ENCODE results near the gene TTC1.
"Not testable (repeated sequence)": the region's sequence is repeated elsewhere in the genome, so short reads cannot be mapped to it uniquely, and the experiment has no call there.

TTC1 gene, protein sequence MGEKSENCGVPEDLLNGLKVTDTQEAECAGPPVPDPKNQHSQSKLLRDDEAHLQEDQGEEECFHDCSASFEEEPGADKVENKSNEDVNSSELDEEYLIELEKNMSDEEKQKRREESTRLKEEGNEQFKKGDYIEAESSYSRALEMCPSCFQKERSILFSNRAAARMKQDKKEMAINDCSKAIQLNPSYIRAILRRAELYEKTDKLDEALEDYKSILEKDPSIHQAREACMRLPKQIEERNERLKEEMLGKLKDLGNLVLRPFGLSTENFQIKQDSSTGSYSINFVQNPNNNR

DNA sequence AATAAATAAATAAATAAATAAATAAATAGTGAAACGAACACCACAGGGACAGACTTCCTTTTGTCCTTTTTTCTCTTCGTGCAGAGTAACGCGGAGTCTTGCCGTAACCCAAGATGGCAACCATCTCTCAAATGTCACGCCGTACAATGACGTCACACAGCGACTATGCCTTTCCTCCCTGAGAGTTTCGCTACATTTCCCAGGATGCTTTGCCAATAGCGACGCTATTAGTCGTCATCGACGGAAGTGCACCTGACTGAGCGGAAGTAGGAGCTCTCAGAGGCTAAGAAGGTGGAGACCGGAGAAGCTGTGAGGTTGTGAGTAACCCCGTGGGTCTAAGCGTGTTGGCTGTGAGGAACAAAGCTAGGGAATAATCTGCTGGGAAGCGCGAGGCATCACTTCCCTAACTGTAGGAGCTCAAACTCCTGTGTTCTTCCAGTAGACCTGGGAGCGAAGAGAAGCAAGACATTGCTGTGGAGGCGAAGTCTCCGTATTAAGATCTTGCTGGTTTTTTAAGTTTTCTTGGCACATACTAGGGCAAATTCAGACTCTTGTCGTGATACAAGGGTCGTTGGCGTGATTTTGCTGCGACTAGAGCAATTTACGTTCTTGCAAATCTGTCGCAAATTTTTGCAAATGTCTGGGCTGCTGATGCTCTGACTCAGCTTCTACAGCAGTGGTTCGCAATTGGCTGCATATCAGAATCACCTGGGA lies at the start of gene TTC1:
TSS of gene TTC1 (plus strand) at position 263 of the 714 bp plus-strand sequence. CDS start 1,390 bp downstream, outside the sequence.
- peak; percentile 98 to 99 for DNase-seq (ENCODE audit: low read depth in 2 of 2)

DNA sequence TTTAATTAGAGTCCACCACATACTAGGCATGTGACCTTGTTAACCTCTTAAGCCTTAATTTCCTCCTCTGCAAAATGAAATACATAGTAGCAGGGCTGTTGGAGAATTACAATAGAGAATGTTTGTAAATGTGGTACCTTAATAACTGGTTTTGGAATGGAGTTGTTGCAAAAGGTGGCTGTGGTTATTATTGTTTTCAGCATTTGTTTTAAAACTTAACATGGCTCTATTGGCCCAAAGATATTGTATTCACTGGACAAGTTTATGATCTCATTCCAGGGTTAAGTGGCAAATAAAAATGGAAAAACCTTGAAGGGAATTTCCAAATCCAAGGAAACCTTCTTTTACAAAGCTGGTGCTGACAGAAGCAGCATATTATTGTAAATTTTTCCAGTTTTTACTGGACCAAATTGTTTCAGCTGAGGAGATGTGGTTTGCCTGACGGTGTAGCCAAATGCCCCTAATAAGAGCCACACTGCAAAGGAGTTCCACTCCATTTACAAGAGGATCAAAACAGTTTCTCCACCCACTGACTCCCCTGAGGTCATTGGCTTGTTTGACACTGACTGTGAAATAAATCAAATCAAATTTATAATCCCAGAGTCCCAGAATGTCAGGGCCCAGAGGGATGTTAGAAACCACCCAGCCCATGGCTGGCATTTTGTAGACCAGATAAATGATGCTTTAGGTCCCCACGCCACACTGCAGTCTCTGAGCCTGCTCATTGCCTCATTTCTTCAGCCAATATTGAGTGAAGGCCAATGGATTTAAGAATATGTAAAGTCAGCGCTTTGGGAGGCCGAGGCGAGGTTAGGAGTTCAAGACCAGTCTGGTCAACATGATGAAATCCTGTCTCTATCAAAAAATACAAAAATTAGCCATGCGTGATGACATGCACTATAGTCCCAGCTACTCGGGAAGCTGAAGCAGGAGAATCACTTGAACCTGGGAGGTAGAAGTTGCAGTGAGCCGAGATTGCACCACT lies 47.5 kb upstream of the TTC1 start:
- no peak for DNase-seq (ENCODE audit: low read depth in 2 of 2)

DNA sequence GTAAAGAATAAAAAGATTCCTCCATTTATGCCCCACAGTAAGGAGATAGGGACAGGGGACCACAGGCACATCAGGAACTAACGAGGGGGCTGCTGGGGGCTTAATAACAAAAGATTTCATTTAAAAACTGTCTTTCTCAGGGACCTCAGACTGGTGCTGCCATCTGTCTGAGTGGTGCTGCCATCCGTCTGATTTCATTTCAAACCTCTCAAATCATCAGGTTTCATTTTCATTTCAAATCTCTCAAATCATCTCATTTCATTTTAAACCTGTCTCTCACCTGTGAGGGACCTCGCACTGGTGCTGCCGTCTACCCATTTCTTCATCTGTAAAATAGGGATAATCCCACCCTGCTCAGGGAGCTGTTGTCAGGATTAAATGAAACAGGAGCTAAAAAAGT lies 46.7 kb upstream of the TTC1 start:
- DNase-seq (ENCODE audit: low read depth in 2 of 2): no peak

DNA sequence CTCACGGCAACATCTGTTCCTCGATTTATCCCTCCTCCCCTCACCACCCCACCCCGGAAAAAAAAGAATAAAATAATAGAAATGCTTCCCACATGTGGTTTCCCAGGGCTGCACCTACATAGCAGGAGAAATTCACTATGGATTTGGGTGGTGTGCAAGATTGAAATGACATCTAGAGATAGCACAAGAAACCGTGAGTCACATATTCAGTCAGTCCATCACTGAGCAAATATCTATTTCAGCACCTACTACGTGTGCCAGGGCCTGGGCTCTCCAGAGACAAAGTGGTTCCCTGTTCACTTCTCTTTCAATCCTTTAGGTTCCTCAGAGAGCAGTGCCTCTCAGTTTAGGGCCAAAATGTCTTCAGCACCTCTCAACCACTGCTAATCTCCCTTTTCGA lies 45.0 kb upstream of the TTC1 start:
- DNase-seq (ENCODE audit: low read depth in 2 of 2): no peak

DNA sequence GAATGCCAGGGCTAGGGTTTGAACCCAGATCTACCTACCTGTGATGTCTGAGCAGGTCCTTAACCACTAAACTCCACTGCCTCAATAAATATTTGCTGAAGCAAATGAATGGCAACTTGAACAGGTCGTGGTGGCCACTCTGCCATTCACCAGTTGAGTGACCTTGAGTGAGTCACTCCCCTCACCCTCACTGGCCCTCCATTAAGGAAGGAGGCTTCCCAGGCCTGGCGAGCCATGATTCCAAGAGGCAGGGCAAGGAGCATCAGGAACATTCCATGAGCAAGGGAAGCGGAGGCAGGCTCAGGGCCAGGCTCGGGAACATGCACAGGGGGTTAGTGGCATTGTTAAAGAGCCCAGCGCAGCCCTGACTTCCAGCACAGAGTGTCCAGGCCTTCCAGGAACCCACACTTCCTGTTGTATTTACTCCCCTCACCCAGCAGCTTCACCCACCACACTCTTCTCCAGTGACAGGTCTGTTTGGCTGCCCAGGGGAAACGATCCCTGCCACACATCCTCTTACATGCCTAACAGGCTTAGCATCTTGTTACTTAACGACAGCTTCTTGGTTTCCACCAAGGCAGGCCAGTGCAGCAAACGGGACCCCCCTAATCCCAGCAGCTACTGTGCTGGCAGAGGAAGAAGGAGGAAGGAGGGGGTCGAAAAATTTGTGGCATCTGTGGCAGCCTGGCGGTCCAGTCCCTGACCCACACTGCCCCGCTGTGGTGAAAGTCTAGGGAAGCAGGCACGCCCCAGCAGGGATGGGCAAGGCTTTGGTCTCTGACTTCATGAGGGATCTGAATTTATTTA lies 43.7 kb upstream of the TTC1 start:
- DNase-seq (ENCODE audit: low read depth in 2 of 2): no peak

DNA sequence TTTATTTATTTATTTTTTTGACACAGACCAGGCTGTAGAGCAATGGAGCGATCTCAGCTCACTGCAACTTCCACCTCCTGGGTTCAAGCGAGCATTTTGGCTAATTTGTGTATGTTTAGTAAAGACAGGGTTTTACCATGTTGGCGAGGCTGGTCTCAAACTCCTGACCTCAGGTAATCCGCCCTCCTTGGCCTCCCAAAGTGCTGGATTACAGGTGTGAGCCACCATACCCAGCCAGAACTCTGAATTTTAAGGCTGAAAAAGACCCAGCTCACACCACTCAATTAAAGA lies 43.2 kb upstream of the TTC1 start:
- DNase-seq (ENCODE audit: low read depth in 2 of 2): not testable (repeated sequence)

DNA sequence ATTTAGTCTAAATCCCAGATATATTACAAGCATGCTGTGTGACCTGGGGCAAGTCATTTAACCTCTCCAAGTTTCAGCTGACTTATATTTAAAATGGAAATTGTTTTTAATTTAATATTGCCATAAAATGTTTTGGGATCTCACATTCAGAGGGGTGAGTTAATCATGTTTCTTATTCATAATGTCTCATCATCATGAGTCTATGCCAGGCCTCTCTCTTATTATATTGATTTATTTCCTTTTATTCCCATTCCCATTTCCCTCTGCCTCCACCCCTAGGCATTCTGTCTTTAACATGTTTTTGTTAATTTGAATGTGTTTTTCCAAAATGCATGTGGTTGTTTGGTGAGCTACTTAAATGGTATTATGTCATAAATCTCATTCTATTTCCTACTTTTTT lies 39.0 kb upstream of the TTC1 start:
- DNase-seq (ENCODE audit: low read depth in 2 of 2): no peak

DNA sequence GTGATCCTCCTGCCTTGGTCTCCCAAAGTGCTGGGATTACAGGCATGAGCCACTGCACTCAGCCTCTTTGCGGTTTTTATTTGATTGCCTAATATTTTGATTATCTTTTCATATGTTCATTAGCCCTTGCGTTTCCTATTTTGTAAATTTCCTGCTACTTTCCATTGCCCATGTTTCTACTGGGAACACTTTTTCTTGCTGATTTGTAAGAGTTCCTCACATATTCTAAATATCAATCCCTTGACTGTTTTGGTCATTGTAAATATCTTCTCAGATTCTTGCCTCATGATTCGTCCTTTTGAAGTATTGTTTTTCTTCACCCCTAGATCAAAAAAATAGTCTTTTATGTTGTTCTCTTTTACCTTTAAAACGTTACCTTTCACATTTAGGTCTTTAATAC lies 37.9 kb upstream of the TTC1 start:
- no peak for DNase-seq (ENCODE audit: low read depth in 2 of 2)

DNA sequence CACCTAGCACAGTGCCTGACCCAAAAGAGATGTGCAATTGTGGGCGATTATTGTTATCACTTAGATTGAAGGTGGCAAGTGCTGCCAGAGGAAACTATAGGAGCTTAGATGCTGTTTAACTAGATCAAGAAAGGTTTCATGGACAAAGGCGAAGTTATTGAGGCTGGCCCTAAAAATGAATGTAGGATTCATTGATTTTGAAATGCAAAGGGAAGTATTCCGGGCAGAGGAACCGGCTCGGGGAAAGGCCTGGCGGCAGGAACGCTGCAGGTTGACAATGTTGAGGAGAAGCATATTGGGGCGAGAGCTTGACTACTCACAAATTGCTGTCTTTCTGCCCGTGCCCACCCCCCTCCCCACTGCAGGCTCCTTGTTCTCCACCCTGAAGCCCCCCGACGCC lies 37.4 kb upstream of the TTC1 start:
- no peak for DNase-seq (ENCODE audit: low read depth in 2 of 2)

DNA sequence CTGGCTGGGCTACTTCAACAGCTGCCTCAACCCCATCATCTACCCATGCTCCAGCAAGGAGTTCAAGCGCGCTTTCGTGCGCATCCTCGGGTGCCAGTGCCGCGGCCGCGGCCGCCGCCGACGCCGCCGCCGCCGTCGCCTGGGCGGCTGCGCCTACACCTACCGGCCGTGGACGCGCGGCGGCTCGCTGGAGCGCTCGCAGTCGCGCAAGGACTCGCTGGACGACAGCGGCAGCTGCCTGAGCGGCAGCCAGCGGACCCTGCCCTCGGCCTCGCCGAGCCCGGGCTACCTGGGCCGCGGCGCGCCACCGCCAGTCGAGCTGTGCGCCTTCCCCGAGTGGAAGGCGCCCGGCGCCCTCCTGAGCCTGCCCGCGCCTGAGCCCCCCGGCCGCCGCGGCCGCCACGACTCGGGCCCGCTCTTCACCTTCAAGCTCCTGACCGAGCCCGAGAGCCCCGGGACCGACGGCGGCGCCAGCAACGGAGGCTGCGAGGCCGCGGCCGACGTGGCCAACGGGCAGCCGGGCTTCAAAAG lies 36.9 kb upstream of the TTC1 start:
- DNase-seq (ENCODE audit: low read depth in 2 of 2): no peak

DNA sequence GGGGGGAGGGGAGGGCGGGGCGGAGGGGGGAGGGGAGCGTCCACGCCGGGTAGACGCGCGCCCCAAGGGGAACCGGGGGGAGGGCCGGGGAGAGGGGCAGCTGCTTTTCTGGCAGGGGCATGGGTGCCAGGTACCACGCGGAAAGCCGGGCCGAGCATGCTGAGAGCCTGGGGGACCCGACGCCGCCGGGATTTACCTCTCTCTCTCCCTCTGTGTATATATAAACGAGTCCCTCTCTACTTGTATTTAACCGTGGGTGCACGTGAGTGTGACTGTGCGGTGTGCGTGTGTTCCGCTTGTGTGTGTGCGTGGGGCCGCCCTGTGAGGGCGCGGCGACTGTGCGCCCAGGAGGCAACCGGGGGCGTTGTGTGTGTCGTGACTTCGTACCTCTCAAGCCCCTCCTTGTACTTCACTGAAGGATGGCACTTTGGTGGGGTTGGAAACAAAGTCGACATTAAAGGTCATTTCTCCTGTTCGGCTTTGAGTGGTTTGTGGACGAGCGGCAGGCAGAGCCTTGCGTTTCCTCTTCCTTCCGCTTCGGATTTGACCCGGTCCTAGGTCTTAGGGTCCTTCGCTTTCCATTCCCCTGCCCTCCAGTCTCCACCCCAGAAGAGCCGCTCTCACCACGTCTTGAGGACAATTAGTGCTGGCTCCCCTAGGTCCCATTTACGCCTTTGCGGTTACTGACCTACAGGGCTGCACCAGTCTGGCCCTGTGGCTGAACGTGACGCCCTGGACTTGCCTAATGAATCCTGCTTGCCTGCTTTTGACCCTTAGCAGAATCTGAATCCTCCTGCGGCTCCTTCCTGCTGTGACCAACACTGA lies 36.2 kb upstream of the TTC1 start:
- DNase-seq (ENCODE audit: low read depth in 2 of 2): no peak

DNA sequence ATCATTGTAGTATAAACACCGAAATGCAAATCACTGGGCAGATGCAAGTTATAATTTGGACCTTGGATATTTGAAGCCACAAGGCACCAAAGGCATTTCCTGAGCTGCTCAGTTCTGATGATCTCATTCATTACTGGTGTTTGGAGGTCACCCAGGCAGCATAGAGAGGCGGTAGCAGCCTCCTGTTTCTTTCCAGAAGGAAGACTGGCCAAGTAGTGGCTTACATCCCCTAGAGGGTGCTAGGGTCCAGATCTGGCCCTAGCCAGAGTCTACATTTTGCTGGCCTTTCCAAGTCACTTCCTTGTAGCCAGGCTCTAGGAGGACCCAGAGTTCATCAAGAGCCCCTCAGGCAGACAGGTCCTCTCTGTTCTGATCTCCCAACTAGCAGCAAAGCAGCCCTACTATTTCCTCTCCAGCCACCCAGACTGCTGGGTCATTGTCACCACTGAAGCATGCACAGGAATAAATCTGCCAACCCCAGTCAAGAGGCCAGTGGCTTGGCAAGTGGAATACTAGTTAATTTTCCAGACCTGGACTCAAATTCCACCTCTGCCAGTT lies 33.4 kb upstream of the TTC1 start:
- peak; percentile 84 for DNase-seq (ENCODE audit: low read depth in 2 of 2)

DNA sequence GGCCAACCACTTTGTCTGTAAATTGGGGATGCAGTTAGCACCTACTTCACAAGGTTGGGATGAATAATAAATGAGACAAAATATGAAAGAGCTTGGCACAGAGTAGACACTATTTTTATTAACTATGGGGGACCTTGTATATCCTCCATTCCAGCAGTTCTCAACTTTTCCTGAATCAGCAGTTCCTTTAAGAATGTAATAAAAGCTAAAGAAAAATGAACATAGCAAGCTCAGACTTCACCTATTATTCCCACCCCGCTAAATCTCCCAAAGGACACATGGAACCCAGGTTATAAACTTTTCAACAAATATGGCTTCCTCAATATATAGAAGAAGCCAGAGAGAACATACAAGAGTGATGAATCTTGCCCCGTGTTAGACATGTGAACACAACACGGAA lies 32.0 kb upstream of the TTC1 start:
- no peak for DNase-seq (ENCODE audit: low read depth in 2 of 2)

DNA sequence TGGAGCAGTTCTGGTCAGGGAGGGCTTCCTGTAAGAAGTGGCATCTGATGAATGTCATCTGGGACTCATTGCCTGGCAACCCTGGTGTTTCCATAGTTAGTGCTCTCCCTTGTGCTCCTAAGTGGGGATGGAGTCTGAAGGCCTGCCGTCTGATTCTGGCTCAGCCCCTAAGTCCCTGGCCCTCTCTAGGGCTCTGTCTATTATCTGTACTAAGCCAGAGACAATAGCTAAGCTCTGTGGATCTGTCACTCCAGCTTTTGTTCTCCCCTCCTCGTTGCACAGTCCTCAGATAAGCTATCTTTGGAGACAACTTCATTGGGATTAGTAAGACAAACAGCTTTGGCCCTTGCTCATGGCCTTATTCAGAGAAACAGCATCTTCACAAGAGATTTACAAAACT lies 30.6 kb upstream of the TTC1 start:
- DNase-seq (ENCODE audit: low read depth in 2 of 2): no peak

DNA sequence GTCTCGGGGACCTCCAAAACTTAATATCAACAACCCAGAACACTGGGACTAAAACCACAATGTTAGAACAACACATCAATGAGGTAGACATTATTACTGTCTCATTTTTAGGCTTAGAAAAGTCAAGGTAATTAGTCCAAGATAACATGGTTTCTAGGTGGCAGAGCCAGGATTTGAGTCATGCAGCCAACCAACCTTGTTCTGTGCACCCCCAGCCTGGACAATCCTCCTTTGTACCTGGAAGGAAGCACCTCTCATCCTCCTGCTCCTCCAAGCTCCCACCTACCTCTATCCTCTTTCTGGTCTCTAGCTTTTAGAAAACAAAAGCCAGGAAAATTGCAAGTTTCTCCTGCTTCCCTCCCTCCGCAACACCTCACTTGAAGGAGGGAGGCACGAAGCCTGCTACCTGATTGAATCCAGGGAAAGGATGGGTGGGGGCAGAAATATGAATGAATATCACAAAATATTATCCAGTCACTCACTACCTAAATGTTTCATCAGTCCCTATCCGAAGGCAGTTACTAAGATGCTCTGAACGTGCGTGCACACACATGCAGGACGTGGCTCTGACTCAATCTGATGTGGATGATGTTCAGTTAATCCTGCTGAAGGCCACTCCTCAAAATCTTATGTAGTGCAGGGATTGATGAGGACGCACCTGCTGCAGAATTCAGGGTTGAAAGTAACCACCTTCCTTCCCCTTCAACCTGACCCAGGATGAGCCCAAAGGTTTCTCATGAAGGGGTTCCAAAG lies 26.3 kb upstream of the TTC1 start:
- no peak for DNase-seq (ENCODE audit: low read depth in 2 of 2)

DNA sequence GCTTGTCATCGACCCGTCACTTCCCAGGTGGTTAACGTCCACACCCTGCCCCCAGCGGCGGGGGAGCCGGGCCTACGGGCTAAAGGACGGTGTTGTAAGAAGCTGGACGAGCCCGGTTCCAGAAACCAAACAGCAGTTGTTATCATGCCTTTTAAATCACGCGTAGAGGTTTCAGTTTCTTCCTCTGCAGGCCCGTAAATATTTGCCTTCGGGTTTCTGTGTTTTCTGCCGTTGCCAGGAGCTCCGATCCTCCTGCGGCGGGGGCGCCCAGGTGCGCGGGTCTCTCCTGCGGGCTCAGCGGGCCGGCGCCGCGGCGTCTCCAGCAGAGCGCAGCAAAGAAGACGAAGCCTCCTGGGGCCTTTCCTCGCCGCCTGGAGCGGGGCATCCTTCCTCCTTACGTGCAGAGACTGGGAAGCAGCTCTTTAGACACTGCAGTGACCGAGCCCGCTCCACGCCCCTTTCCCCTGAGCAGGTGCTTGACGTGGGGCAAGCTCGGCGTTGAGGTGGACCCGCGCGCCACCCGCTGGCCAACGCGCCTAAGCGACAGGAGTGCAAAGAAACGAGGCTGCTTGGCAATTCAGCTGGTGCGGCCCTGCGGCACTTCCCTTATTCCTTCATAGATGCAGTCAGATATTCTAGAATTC lies 21.8 kb upstream of the TTC1 start:
- DNase-seq (ENCODE audit: low read depth in 2 of 2): no peak

DNA sequence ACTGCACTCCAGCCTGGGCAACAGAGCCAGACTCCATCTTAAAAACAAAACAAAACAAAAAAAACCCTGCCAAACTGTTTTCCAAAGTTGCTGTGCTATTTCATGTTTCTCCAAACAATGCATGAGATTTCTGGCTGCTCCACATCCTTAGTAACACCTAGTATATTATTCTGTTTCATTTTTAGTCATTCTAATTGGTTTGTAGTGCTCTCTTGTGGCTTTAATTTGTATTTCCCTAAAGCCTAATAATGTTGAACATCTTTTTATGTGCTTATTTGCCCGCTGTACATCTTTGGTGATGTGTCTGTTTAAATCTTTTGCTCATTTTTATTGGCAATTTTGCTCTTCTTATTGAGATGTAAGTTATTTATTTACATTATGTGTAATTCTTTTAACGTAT lies 18.4 kb upstream of the TTC1 start:
- no peak for DNase-seq (ENCODE audit: low read depth in 2 of 2)

DNA sequence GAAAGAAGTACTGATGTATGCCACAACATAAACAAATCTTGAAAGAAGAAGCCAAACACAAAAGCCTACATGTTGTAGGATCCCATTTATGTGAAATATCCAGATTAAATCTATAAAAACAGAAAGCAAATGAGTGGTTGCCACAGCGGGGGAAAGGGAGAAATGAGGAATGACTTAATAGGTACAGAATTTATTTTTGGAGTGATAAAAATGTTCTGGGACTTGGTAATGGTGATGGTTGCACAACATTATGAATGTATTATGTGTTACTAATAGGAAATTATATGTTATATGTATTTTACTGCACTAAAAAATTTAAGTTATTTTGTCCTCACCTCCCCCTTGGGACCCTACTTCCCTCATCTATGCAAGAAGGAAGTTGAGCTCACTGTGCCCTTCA lies 16.4 kb upstream of the TTC1 start:
- DNase-seq (ENCODE audit: low read depth in 2 of 2): no peak

DNA sequence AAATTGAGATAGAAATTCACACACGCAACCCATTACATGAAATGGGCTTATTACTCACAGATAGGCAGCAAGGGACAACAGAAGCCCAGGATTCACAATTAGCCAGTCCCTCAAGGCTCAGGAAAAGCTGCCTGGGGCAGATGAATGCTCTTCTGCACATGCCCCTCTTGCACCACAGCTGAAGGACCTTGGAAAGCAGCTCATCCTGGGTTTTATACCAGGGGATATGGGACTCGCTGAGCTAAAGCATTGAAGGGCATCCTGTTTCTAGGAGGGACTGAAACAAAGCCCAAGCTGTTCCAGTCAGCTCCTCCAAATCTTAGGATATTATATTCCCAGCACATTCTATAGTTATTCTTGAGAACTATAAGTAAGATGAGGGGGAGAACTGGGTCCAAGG lies 15.7 kb upstream of the TTC1 start:
- no peak for DNase-seq (ENCODE audit: low read depth in 2 of 2)

Data from fibroblast of skin of left biceps (primary cell).